ENCODE results near the gene POLR2A.

DNA sequence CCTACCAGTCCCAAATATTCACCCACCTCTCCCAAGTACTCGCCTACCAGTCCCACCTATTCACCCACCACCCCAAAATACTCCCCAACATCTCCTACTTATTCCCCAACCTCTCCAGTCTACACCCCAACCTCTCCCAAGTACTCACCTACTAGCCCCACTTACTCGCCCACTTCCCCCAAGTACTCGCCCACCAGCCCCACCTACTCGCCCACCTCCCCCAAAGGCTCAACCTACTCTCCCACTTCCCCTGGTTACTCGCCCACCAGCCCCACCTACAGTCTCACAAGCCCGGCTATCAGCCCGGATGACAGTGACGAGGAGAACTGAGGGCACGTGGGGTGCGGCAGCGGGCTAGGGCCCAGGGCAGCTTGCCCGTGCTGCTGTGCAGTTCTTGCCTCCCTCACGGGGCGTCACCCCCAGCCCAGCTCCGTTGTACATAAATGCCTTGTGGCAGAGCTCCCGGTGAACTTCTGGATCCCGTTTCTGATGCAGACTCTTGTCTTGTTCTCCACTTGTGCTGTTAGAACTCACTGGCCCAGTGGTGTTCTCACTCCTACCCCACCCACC, 29.8 kb downstream of the POLR2A start:
- TF ChIP-seq REST (IDR thresholded peaks at IDR 0.05) (no peak), HOXB13 (CRISPR knock-in tag; IDR thresholded peaks at IDR 0.05; ENCODE audit: low read depth) (no peak), CTCF (IDR thresholded peaks at IDR 0.05) (no peak), POLR2A (IDR thresholded peaks at IDR 0.05; ENCODE audit: low read length) (no peak), PHF8 (IDR thresholded peaks at IDR 0.05; ENCODE audit: borderline replicate concordance, low read depth) (no peak), CEBPB (IDR thresholded peaks at IDR 0.05) (no peak), MAZ (IDR thresholded peaks at IDR 0.05; ENCODE audit: borderline replicate concordance, low read depth, low read length) (no peak), JUN (IDR thresholded peaks at IDR 0.05) (no peak), EHMT2 (IDR thresholded peaks at IDR 0.05; ENCODE audit: low read depth) (no peak), CHD4 (IDR thresholded peaks at IDR 0.05; ENCODE audit: borderline replicate concordance) (no peak), NFE2L2 (conservative IDR thresholded peaks at IDR 0.05; ENCODE audit: low read length) (no peak), MYC (IDR thresholded peaks at IDR 0.05; ENCODE audit: borderline replicate concordance, low read length) (no peak)

Data from A549 (cell line).